ENCODE data around the gene IFT57.

IFT57 gene

GRCh38 chr3:108184824-108185223, 37.4 kb downstream of the IFT57 start:
- no peak overlapping the region for H3K4me3 ChIP-seq
- no peak for DNase-seq
- peaks cover 14 to 21% (median 18%) of the 10 kb centered on the region in 3 donors for H3K36me3 ChIP-seq
- H3K9me3 ChIP-seq, result no peaks in the 10 kb centered on the region
- no peak overlapping the region for H3K27ac ChIP-seq
- intact Hi-C loops (cut with DNase I; ENCODE audit: low total_unique reads), result no loop called here
- H3K27me3 ChIP-seq, result no peaks in the 10 kb centered on the region
- TF ChIP-seq CTCF (IDR thresholded peaks at IDR 0.05), result no peak
- H3K4me1 ChIP-seq, result peaks cover 0 to 10% (median 1%) of the 10 kb centered on the region in 4 donors

GRCh38 chr3:108183971-108184370, 38.3 kb downstream of the IFT57 start:
- no peak for TF ChIP-seq CTCF (IDR thresholded peaks at IDR 0.05)
- Histone ChIP-seq H3K4me3 (no peak overlapping the region), H3K9me3 (no peaks in the 10 kb centered on the region), H3K27ac (no peak overlapping the region), H3K27me3 (no peaks in the 10 kb centered on the region), H3K4me1 (peaks cover 0 to 10% (median 1%) of the 10 kb centered on the region in 4 donors), H3K36me3 (peaks cover 7 to 15% (median 9%) of the 10 kb centered on the region in 3 donors)
- intact Hi-C loops (cut with DNase I; ENCODE audit: low total_unique reads), result no loop called here
- no peak for DNase-seq

- TF ChIP-seq CTCF (IDR thresholded peaks at IDR 0.05), result no peak
- intact Hi-C loops (cut with DNase I; ENCODE audit: low total_unique reads), result no loop called here
Observed at GRCh38 chr3:108183181-108183580, 39.0 kb downstream of the IFT57 start.

GRCh38 chr3:108182339-108182738, 39.9 kb downstream of the IFT57 start:
- no peaks in the 10 kb centered on the region for H3K9me3 ChIP-seq
- intact Hi-C loops (cut with DNase I; ENCODE audit: low total_unique reads), result no loop called here
- H3K4me3 ChIP-seq, result no peak overlapping the region
- H3K27me3 ChIP-seq, result no peaks in the 10 kb centered on the region
- TF ChIP-seq CTCF (IDR thresholded peaks at IDR 0.05), result no peak
- DNase-seq, result no peak
- peaks cover 0 to 14% (median 1%) of the 10 kb centered on the region in 4 donors for H3K4me1 ChIP-seq
- no peak overlapping the region for H3K27ac ChIP-seq
- H3K36me3 ChIP-seq, result peaks cover 7 to 15% (median 7%) of the 10 kb centered on the region in 3 donors

More at GRCh38 chr3:108183181-108183580, 39.0 kb downstream of the IFT57 start:
- DNase-seq, result no peak
- Histone ChIP-seq H3K9me3 (no peaks in the 10 kb centered on the region), H3K27me3 (no peaks in the 10 kb centered on the region), H3K27ac (no peak overlapping the region), H3K36me3 (peaks cover 7 to 15% (median 7%) of the 10 kb centered on the region in 3 donors), H3K4me3 (no peak overlapping the region), H3K4me1 (peaks cover 0 to 14% (median 1%) of the 10 kb centered on the region in 4 donors)

GRCh38 chr3:108181172-108181571, 41.1 kb downstream of the IFT57 start:
- Histone ChIP-seq H3K27ac (no peak overlapping the region), H3K4me1 (peaks cover 0 to 14% (median 1%) of the 10 kb centered on the region in 4 donors), H3K9me3 (no peaks in the 10 kb centered on the region), H3K36me3 (peaks cover 7 to 15% (median 7%) of the 10 kb centered on the region in 3 donors), H3K27me3 (no peaks in the 10 kb centered on the region), H3K4me3 (no peak overlapping the region)
- no peak for DNase-seq
- intact Hi-C loops (cut with DNase I; ENCODE audit: low total_unique reads), result no loop called here
- TF ChIP-seq CTCF (IDR thresholded peaks at IDR 0.05), result no peak

- intact Hi-C loops (cut with DNase I; ENCODE audit: low total_unique reads), result no loop called here
- TF ChIP-seq CTCF (IDR thresholded peaks at IDR 0.05), result no peak
- no peaks in the 10 kb centered on the region for H3K27me3 ChIP-seq
Observed at GRCh38 chr3:108180194-108180593, 42.0 kb downstream of the IFT57 start.

More at GRCh38 chr3:108180194-108180593, 42.0 kb downstream of the IFT57 start:
- Histone ChIP-seq H3K27ac (no peak overlapping the region), H3K4me1 (peaks cover 0 to 14% (median 1%) of the 10 kb centered on the region in 4 donors), H3K4me3 (no peak overlapping the region), H3K9me3 (no peaks in the 10 kb centered on the region), H3K36me3 (peaks cover 6 to 7% (median 6%) of the 10 kb centered on the region in 3 donors)
- DNase-seq, result no peak

Data from tibial artery (tissue), 4 donors.